Measurements from ENCODE around the gene EPHA8.

EPHA8 gene

GRCh38 chr1:22646384-22646783, 83.1 kb downstream of the EPHA8 start:
- DNase-seq (ENCODE audit: low read depth) = no peak

- no peak for DNase-seq (ENCODE audit: low read depth)
Observed at GRCh38 chr1:22650089-22650693, 86.9 kb downstream of the EPHA8 start.

DNA sequence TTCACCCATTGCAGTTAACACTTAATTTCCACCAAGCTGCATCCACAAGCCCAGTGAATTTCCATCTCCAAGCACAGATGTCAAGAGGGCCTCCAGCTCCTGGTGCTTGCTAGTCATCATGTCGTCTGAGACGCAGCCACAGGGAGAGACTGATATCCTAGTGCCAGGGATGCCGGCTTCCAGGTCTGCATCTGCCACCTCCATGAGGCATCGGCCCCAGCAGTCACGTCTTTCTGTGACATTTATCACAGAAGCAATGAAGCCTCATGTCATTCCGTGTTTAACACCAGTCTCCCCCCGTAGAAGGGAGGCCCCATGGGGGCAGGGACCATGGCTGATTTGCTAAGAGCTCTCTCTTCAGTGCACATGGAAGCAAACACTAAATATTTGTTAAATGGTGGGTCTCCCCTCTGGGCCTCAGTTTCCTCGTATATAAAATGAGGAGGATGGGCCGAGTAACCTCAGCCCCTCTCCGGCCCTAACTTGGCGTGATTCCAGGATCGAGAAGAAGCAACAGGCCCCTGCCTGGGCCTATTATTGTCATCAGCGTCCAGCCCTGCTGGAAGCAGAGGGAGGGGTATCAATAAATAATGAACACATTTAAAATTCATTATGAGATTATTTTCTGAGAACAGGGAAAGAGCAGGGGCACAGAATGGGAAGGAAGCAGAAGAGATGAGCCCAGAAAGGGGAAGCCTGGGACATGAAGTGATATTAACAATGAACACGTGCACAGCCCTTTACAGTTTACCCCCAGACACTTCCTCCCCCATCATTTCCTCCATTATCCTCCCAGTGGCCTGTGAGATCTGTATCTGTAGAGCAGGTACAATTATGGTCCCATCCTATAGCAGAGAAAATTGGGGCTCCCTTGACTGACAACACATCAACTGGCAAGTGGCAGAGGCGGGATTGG, 88.9 kb downstream of the EPHA8 start:
- DNase-seq (ENCODE audit: low read depth) = no peak

- DNase-seq (ENCODE audit: low read depth) = no peak
Observed at GRCh38 chr1:22652881-22653316, 89.6 kb downstream of the EPHA8 start, which contains the start of gene C1QB. Gene C1QB (plus strand): TSS chr1:22653236. CDS start chr1:22659463, 6,227 bp downstream.
